Colonic mucosa (tissue), 4 donors: ENCODE results near the gene ACER1. TPM values are rescaled to one million over a fixed set of nuclear protein-coding genes. Genes with fewer than 3 reads are reported as not detected.

ENCODE experiments used
- DNase-seq: peaks from one replicate; pipeline ENCODE4 v3.0.0-alpha.2; 2020
- H3K27ac ChIP-seq: fragments of 200-600 bp; one replicate; pipeline ENCODE4 v1.8.0; 2021
- H3K27me3 ChIP-seq: fragments of 200-600 bp; one replicate; pipeline ENCODE4 v1.8.0; 2021
- H3K36me3 ChIP-seq: fragments of 200-600 bp; one replicate; pipeline ENCODE4 v1.8.0; 2021
- H3K4me1 ChIP-seq: fragments of 200-600 bp; one replicate; pipeline ENCODE4 v1.8.0; 2021; ENCODE audit warnings: mild to moderate bottlenecking
- H3K4me3 ChIP-seq: fragments of 200-600 bp; one replicate; pipeline ENCODE4 v1.8.0; 2021
- H3K9ac ChIP-seq, 2 donors: one replicate each; pipeline ENCODE4 v1.7.0; 2013; ENCODE audit warnings: control low read depth in 2 of 2, low read depth in 2 of 2, low read length in 2 of 2
- H3K9me3 ChIP-seq: fragments of 200-600 bp; one replicate; pipeline ENCODE4 v1.8.0; 2021
- CTCF ChIP-seq: fragments of 200-600 bp; IDR thresholded peaks from one replicate; pipeline ENCODE4 v1.8.0; 2022; ENCODE audit warnings: antibody characterized with exemption, mild to moderate bottlenecking
- intact Hi-C: fragments of 100-400 bp; cut with DNase I; formaldehyde crosslinking; loops from one replicate; pipeline ENCODE4 v1.14.1; 2022
- total RNA-seq, 2 donors: library from RNA; stranded (reverse); fragmentation: NEBNext Ultra II Directional in 1 of 2; extraction: Animal tissue kit (Norgen Biotek cat#: 25700) in 1 of 2; gene quantifications; one replicate each; pipeline ENCODE4 v1.2.1, GENCODE V29; 2021
- donor health status: healthy.
- donor health status: DM: no; HTN: no; CAD: no.
- donor health status: DM: no; HTN: no; CAD: no.

Gene ACER1
- total RNA-seq, 2 donors from 2014 or later: not detected

- intact Hi-C loops: no loop called here
- H3K9me3 ChIP-seq: no peaks in the 10 kb centered on the region
- no peak overlapping the region for H3K9ac ChIP-seq
- no peaks in the 10 kb centered on the region for H3K4me1 ChIP-seq
- no peak overlapping the region for H3K27ac ChIP-seq
- H3K36me3 ChIP-seq: no peaks in the 10 kb centered on the region
- TF ChIP-seq CTCF: no peak
- no peak for DNase-seq
- no peak overlapping the region for H3K4me3 ChIP-seq
- H3K27me3 ChIP-seq: no peaks in the 10 kb centered on the region
Measured at GRCh38 chr19:6260376-6260775, 73.0 kb downstream of the ACER1 start.

GRCh38 chr19:6259312-6259861 lies 74.0 kb downstream of the ACER1 start:
- no peak for TF ChIP-seq CTCF
- no peak for DNase-seq
- Histone ChIP-seq H3K27ac (no peak overlapping the region), H3K36me3 (no peaks in the 10 kb centered on the region), H3K27me3 (no peaks in the 10 kb centered on the region), H3K9ac (no peak overlapping the region), H3K4me3 (no peak overlapping the region), H3K9me3 (no peaks in the 10 kb centered on the region), H3K4me1 (no peaks in the 10 kb centered on the region)
- intact Hi-C loops: no loop called here

GRCh38 chr19:6258812-6259311 lies 74.5 kb downstream of the ACER1 start:
- intact Hi-C loops: no loop called here

More at GRCh38 chr19:6258812-6259311, 74.5 kb downstream of the ACER1 start:
- no peak overlapping the region for H3K27ac ChIP-seq
- H3K27me3 ChIP-seq: no peaks in the 10 kb centered on the region
- H3K4me3 ChIP-seq: no peak overlapping the region
- H3K9me3 ChIP-seq: no peaks in the 10 kb centered on the region
- no peak overlapping the region for H3K9ac ChIP-seq
- DNase-seq: no peak
- TF ChIP-seq CTCF: no peak
- no peaks in the 10 kb centered on the region for H3K4me1 ChIP-seq
- H3K36me3 ChIP-seq: no peaks in the 10 kb centered on the region

Other genes with a start within 250 kb of the ACER1 start
- 1 to 10 TPM; 6.2 to 7.3 TPM for gene RFX2, start 223.1 kb downstream of the ACER1 start, total RNA-seq
- not detected for gene ACSBG2, start 197.9 kb downstream of the ACER1 start, total RNA-seq
- gene MLLT1, start 53.6 kb downstream of the ACER1 start, total RNA-seq: 10 to 100 TPM; 26.4 to 59.2 TPM
- gene CLPP, start 27.9 kb upstream of the ACER1 start, total RNA-seq: 100 to 1,000 TPM in 1 of 2 donors, 10 to 100 TPM in 1; 70.0 to 122 TPM
- gene ALKBH7, start 39.2 kb upstream of the ACER1 start, total RNA-seq: 100 to 1,000 TPM; 135 to 150 TPM
- 1 to 10 TPM; 1.7 to 6.0 TPM for gene PSPN, start 42.3 kb upstream of the ACER1 start, total RNA-seq
- 10 to 100 TPM; 58.2 to 73.6 TPM for gene GTF2F1, start 59.6 kb upstream of the ACER1 start, total RNA-seq
- 100 to 1,000 TPM; 210 to 433 TPM for gene KHSRP, start 91.2 kb upstream of the ACER1 start, total RNA-seq
- gene SLC25A41, start 100.2 kb upstream of the ACER1 start, total RNA-seq: 1 to 10 TPM in 1 of 2 donors, not detected in 1; 1.8 TPM
- gene SLC25A23, start 126.2 kb upstream of the ACER1 start, total RNA-seq: 100 to 1,000 TPM; 124 to 151 TPM
- gene CRB3, start 130.7 kb upstream of the ACER1 start, total RNA-seq: 100 to 1,000 TPM; 115 to 118 TPM
- gene DENND1C, start 148.2 kb upstream of the ACER1 start, total RNA-seq: 1 to 10 TPM; 2.5 to 2.9 TPM
- 1 to 10 TPM in 1 of 2 donors, under 1 TPM in 1; 0.44 to 1.4 TPM for gene TUBB4A, start 168.7 kb upstream of the ACER1 start, total RNA-seq
- gene TNFSF9, start 197.4 kb upstream of the ACER1 start, total RNA-seq: 1 to 10 TPM in 1 of 2 donors, under 1 TPM in 1; 0.79 to 4.0 TPM